Activated CD4-positive, alpha-beta T cell treated with anti-CD3 and anti-CD28 coated beads, Interleukin-2, Interleukin-4, amounts not matched to agents 100 ng/mL and 50 ng/mL, durations not matched to agents 16 hours and 8 hours (primary cell): Measurements from ENCODE around the gene GSTA2.
"Not testable (repeated sequence)": the region's sequence is repeated elsewhere in the genome, so short reads cannot be mapped to it uniquely, and the experiment has no call there.

ENCODE experiments used
- DNase-seq: peaks from one replicate; pipeline ENCODE4 v3.0.0-alpha.2; 2020; ENCODE audit warnings: low spot score

GSTA2 gene

GRCh38 chr6:52725535-52726192 lies 37.6 kb downstream of the GSTA2 start:
- no peak for DNase-seq

- DNase-seq: no peak
Measured at GRCh38 chr6:52725143-52725534, 38.1 kb downstream of the GSTA2 start.

- peak; percentile 53 for DNase-seq
Measured at GRCh38 chr6:52724406-52725121, 38.7 kb downstream of the GSTA2 start.

GRCh38 chr6:52724042-52724405 lies 39.3 kb downstream of the GSTA2 start:
- DNase-seq: no peak

GRCh38 chr6:52720321-52720720 lies 43.0 kb downstream of the GSTA2 start:
- no peak for DNase-seq

- no peak for DNase-seq
Measured at GRCh38 chr6:52718550-52718949, 44.7 kb downstream of the GSTA2 start.

- DNase-seq: not testable (repeated sequence)
Measured at GRCh38 chr6:52714761-52715160, 48.5 kb downstream of the GSTA2 start.

GRCh38 chr6:52712136-52712535 lies 51.1 kb downstream of the GSTA2 start:
- no peak for DNase-seq

- no peak for DNase-seq
Measured at GRCh38 chr6:52707963-52708680, 55.2 kb downstream of the GSTA2 start.

GRCh38 chr6:52706001-52706400 lies 57.3 kb downstream of the GSTA2 start:
- no peak for DNase-seq

- not testable (repeated sequence) for DNase-seq
Measured at GRCh38 chr6:52704781-52705502, 58.3 kb downstream of the GSTA2 start.

- DNase-seq: no peak
Measured at GRCh38 chr6:52704060-52704459, 59.2 kb downstream of the GSTA2 start.
